HTR-8/SVneo (cell line): ENCODE data around the gene EPB41L5.
A peak's percentile ranks its signal among the peaks of the same experiment; 100 is the strongest.
"Not testable (repeated sequence)": the region's sequence is repeated elsewhere in the genome, so short reads cannot be mapped to it uniquely, and the experiment has no call there.

Source experiments
- DNase-seq: peaks from one replicate; pipeline ENCODE4 v3.0.0; 2011; ENCODE audit warnings: low spot score, mixed read lengths; ENCODE audit not compliant: insufficient read length
- FAIRE-seq: peaks from 2 replicates; lab custom pipeline; 2011; peaks lifted over from hg19 to GRCh38; lab: Jason Lieb, UNC

EPB41L5 gene

DNA sequence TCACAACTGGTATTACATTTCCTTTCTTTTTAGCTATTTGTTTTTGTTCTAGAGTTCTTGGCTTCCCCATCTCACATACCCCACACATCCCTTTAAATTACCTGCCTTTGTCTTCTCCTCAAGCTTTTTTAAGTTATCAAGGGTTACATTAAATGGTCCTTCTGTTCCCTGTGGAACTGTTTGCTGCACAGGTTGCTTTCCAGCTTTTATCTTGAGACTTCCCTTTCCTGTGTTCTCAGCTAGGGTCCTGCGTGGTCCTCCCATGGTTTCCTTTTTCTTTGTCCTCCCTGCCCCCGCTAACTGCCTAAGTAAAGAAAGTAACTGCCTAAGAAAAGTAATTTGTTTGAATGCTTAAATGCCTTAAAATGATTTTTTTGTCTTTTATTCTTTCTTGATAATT is 66.8 kb downstream of the EPB41L5 start:
- FAIRE-seq = no peak
- no peak for DNase-seq

GRCh38 chr2:120091436-120091835 is 78.6 kb downstream of the EPB41L5 start:
- no peak for DNase-seq

DNA sequence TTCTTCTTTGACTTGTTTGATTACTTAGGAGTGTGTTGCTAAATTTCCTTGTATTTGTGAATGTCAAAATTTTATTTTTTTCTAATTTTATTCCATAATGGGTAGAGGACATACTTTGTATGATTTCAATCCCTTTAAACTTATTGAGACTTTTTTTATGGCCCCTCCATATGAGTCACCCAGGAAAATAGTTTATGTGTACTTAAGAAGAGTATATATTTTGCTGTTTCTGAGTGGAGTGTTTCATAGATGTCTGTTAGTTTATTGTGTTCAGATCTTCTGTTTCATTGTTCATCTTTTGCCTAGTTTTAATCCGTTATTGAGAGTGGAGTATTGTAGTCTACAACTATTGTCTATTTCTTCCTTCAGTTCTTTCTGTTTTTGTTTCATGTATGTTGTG is 81.9 kb downstream of the EPB41L5 start:
- DNase-seq (no peak), FAIRE-seq (no peak)

More at GRCh38 chr2:120091436-120091835, 78.6 kb downstream of the EPB41L5 start:
- no peak for FAIRE-seq

DNA sequence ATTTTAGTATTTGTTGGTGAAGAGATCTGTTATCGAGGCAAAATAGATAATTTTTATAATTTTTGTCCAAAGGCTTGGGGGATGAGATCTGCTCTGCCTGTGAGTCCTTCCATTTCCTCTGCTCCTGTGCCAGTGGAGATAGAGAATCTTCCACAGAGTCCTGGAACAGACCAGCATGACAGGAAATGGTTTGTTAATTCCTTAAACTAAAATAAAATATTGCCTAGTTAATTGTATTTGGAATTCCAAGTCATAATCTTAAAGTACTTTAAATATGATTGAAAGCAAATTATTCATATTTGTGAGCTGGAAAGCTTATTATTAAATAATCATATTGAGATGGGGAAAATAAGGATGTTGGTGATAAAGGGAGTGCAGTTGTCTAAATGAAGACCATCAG is 87.8 kb downstream of the EPB41L5 start:
- no peak for DNase-seq

GRCh38 chr2:120103723-120104467 is 91.0 kb downstream of the EPB41L5 start:
- DNase-seq (no peak), FAIRE-seq (no peak)

More for the DNA sequence above, 87.8 kb downstream of the EPB41L5 start:
- no peak for FAIRE-seq

GRCh38 chr2:120104772-120105171 is 91.9 kb downstream of the EPB41L5 start:
- FAIRE-seq = no peak
- no peak for DNase-seq

DNA sequence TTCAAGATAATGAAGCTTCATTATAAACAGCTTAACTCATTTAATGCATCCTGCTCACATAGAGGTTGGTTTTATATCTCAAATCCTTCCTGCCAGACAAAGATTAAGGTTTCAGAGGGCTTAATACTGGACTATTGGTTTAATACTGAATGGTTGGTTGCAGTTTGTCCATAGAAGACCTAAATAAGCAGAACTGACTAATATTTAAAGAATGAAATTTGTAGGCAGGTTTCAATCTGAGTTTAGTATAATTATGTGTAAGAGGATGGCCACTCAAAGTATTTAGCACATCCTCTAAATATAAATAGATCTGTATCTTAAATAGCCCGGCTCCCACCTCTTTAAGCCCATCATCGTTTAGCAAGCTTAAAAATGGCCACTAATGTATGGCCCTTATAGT is 92.5 kb downstream of the EPB41L5 start:
- FAIRE-seq (no peak), DNase-seq (no peak)

- DNase-seq = peak; percentile 26
- FAIRE-seq = no peak
These were observed 95.2 kb downstream of the EPB41L5 start for GRCh38 chr2:120108049-120108448.

GRCh38 chr2:120108749-120109148 is 95.9 kb downstream of the EPB41L5 start:
- DNase-seq (no peak), FAIRE-seq (no peak)

- DNase-seq = peak; percentile 21
- FAIRE-seq = no peak
These were observed 96.5 kb downstream of the EPB41L5 start for GRCh38 chr2:120109186-120110061.

DNA sequence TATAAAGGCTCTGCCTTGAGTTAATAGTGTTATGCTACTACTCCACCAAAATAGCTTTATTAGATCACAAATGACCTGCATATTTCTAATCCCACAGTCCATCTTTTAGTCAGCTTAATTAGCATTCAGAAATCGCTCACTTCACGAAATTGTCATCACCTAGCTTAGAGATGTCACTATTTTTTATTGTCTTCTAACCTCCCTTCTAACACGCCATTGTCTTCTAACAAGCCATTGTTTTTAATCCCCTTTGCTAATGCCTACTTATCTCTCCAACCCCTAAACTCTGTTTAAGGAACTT is 97.1 kb downstream of the EPB41L5 start:
- DNase-seq (no peak), FAIRE-seq (no peak)

- FAIRE-seq = no peak
- no peak for DNase-seq
These were observed 97.6 kb downstream of the EPB41L5 start for GRCh38 chr2:120110507-120110906.

DNA sequence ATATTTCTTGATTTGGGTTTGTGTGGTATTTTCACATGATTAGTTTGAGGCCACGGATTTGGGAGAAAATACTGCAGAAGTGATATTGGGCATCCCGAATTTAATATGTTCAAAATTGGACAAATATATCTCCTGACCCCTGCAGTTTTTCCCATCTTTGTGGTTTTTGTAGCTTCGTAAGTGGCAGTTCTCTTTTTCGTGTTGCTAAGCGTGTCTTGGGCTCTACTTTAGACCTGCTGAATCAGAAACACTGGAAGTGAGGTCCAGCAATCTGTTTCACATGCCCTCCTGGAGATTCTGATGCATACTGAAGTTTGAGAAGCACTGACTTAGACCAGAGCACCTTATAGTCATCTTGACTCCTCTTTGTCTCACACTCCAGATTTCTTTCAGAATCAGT is 98.3 kb downstream of the EPB41L5 start:
- DNase-seq (no peak), FAIRE-seq (no peak)

DNA sequence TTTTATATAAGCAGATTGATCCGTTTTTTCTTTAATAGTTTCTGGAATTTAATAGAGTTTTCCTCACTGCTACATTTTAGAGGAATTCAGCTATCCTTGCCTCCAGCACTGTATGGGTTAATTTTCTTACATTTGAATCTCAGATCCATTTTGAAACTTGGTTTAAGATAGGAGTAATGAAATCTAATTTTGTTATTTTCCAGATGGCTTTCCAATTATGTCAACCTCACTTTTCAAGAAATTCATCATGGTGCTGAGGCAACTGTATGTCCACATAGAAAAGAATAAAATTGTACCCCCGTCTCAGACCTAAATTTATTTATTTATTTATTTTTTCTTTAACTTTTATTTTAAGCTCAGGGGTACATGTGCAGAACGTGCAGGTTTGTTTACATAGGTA is 105.1 kb downstream of the EPB41L5 start:
- FAIRE-seq = no peak

DNA sequence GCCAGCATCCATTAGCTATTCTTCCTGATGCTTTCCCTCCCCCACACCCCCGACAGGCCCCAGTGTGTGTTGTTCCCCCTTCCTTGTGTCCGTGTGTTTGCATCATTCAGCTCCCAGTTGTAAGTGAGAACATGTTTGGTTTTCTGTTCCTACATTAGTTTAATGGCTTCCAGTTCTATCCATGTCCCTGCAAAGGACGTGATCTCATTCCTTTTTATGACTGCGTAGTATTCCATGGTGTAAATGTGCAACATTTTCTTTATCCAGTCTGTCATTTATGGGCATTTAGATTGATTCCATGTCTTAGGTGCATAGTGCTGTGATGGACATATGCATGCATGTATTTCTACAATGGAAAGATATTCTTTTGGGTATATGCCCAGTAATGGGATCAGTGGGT is 105.6 kb downstream of the EPB41L5 start:
- no peak for DNase-seq

More for the DNA sequence above, 105.1 kb downstream of the EPB41L5 start:
- no peak for DNase-seq

GRCh38 chr2:120121337-120121736 is 108.5 kb downstream of the EPB41L5 start:
- FAIRE-seq, DNase-seq: not testable (repeated sequence)

More for the DNA sequence above, 105.6 kb downstream of the EPB41L5 start:
- FAIRE-seq = no peak

GRCh38 chr2:120123090-120123489 is 110.2 kb downstream of the EPB41L5 start:
- no peak for DNase-seq

DNA sequence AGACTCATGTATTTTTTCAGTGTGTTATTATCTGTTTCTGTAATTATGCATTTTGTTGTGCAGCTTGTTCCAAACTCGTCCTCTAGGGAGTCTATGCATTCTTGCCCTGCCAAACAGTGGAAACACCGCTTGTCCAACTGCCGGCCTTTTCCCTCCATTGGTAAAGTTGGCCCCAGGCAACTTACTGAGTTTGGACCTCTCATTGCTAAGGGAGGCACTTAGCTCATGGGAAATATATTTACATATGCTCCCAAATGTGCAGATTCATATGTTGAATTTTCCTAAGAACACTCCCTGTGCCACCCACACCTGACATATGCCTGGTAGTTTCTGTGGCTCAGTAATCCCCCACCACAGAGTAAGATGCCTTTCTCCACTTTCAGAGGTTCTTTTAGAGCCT is 112.3 kb downstream of the EPB41L5 start:
- FAIRE-seq (no peak), DNase-seq (no peak)

More at GRCh38 chr2:120123090-120123489, 110.2 kb downstream of the EPB41L5 start:
- no peak for FAIRE-seq

- FAIRE-seq (no peak), DNase-seq (no peak)
These were observed 115.3 kb downstream of the EPB41L5 start for GRCh38 chr2:120128216-120128615.

DNA sequence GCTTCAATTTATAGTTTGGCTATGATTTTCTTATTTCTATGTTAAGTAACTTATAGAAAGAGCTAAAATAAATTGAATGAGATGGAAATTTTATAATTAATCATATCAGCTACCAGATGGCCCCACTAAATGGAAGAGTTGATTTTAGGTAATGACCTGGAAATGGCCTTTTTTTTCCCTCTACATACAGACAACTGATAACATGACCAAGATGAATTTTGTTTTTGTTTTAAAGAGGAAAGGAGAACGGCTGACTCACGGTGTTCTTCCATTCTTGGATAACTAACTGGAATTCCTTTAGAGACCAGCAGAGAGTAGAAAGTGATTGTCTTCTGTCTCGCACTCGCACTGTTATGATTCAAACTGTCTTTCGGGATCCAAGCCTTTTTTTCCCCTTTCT is 119.3 kb downstream of the EPB41L5 start:
- FAIRE-seq (no peak), DNase-seq (peak; percentile 13)

DNA sequence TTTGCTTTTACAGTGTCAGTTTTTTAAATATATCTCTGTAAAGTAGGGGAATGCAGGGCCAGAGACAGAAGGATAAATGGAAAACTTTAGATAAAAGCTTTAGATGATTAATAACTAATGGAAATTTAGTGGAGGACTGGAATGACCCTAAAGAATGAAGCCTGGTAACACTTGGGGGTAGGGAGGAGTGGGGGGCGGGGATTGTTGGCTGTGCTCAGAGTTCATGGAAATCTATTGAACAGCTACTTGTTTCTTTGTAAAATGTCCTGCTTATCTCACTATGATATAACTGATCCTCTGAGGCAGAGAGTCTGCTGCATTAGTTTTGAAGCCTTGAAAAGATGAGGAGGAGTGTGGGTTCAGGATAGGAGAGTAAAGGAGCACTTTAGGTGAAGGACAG is 119.8 kb downstream of the EPB41L5 start:
- DNase-seq (no peak), FAIRE-seq (no peak)
